ENCODE measurements around the gene LVRN. TPM values are rescaled to one million over a fixed set of nuclear protein-coding genes. Genes with fewer than 3 reads are reported as not detected.
A peak's percentile ranks its signal among the peaks of the same experiment; 100 is the strongest.

Gene LVRN
- total RNA-seq, 1 donor from 2014 or later: 0.58 TPM

DNA sequence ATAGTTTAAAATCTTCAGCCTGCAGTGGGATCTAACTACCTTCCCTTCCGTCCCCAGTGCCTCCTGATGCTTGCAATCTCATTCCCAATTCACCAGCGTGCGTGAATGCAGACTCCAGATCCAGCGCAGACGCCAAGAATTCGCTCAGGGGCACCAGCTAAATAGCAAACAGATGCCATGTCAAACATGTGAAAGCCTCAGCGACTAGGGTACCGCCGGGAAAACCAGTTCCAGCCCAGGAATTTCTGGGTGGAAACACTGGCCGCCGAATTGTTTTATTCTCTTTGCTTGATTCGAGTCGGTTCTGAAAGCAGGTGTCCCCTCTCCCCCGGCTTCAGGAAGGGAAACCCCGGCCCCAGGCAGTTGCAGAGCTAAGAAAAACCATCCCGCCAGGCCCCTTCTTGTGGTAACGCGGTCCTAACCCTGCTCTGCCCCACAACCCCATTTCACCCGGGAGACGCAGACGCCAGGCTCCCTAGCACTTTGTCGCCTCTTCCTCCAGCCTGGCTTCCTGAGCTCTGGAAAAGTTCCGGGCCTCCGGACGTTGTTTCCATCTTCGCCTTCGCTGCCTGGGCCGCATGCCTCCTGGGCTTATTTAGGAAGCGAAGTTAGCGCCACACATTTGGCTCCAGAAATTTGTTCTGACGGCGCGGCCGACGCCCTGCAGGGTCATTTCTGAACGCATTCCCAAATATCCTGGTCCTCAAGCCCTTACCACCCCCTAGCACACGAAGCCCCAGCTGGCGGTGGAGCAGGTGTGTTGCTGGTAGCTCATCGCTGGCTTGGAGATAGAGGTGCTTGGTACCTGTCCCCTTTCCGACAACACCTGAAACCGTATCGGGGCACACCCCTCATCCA is 665 bp upstream of the LVRN start:
- TF ChIP-seq, protein P1, sequence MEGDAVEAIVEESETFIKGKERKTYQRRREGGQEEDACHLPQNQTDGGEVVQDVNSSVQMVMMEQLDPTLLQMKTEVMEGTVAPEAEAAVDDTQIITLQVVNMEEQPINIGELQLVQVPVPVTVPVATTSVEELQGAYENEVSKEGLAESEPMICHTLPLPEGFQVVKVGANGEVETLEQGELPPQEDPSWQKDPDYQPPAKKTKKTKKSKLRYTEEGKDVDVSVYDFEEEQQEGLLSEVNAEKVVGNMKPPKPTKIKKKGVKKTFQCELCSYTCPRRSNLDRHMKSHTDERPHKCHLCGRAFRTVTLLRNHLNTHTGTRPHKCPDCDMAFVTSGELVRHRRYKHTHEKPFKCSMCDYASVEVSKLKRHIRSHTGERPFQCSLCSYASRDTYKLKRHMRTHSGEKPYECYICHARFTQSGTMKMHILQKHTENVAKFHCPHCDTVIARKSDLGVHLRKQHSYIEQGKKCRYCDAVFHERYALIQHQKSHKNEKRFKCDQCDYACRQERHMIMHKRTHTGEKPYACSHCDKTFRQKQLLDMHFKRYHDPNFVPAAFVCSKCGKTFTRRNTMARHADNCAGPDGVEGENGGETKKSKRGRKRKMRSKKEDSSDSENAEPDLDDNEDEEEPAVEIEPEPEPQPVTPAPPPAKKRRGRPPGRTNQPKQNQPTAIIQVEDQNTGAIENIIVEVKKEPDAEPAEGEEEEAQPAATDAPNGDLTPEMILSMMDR (conservative IDR thresholded peaks at IDR 0.05; ENCODE audit: low read depth, low read length): no peak
- peak overlapping the region; percentile 45 for H3K4me3 ChIP-seq (ENCODE audit: low read depth, low read length)
- DNase-seq (ENCODE audit: low read depth): no peak

DNA sequence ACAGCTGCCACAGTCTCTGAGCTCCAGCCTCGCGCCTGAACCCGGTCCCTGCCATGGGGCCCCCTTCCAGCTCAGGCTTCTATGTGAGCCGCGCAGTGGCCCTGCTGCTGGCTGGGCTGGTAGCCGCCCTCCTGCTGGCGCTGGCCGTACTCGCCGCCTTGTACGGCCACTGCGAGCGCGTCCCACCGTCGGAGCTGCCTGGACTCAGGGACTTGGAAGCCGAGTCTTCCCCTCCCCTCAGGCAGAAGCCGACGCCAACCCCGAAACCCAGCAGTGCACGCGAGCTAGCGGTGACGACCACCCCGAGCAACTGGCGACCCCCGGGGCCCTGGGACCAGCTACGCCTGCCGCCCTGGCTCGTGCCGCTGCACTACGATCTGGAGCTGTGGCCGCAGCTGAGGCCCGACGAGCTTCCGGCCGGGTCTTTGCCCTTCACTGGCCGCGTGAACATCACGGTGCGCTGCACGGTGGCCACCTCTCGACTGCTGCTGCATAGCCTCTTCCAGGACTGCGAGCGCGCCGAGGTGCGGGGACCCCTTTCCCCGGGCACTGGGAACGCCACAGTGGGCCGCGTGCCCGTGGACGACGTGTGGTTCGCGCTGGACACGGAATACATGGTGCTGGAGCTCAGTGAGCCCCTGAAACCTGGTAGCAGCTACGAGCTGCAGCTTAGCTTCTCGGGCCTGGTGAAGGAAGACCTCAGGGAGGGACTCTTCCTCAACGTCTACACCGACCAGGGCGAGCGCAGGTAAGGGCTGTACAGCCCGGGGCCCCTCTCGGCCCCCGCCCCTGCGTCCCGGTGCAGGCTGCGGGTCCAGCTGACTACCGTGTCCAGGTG is 509 bp downstream of the LVRN start:
- DNase-seq (ENCODE audit: low read depth): no peak
- peak overlapping the region; percentile 45 for H3K4me3 ChIP-seq (ENCODE audit: low read depth, low read length)
- TF ChIP-seq, protein P1 (conservative IDR thresholded peaks at IDR 0.05; ENCODE audit: low read depth, low read length): no peak

DNA sequence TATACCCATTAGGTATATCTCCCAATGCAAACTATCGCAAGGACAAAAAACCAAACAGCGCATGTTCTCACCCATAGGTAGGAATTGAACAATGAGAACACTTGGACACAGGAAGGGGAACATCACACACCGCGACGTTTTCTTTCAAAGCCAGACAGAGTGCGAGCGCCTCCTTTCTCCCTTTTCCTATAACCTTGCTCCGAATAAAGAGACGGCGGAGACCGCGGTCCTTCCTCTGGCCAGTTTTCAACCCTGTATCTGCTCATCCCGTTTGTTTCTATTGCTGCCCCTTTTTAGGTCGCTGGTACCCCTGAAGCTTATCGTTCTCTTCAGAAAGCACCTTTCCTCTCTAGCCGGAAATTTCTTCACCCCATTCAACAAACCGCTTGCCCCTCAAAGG is 1.3 kb downstream of the LVRN start:
- TF ChIP-seq, protein P1 (conservative IDR thresholded peaks at IDR 0.05; ENCODE audit: low read depth, low read length): no peak
- H3K4me3 ChIP-seq (ENCODE audit: low read depth, low read length): no peak overlapping the region
- DNase-seq (ENCODE audit: low read depth): no peak

DNA sequence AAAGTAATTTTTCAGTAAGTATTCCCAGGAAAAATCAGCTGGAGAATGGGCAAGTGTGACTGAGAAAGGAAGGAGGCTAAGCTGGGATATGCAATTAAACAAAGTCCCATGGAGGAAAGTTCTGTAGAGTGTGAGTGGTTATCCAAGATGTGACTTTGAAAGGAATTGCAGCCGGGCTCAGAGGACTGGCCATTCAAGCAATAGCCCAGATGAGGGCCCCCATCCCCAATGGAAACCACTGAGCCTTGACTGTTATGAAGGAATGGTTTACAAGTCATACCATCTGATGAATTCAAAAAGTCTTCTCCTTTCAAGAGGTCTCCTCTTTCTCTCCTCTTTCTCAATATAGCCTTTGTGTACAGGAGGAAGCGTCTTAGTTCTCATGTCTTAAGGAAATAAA is 6.5 kb downstream of the LVRN start:
- DNase-seq (ENCODE audit: low read depth): no peak
- H3K4me3 ChIP-seq (ENCODE audit: low read depth, low read length): no peak overlapping the region
- TF ChIP-seq, protein P1 (conservative IDR thresholded peaks at IDR 0.05; ENCODE audit: low read depth, low read length): no peak

DNA sequence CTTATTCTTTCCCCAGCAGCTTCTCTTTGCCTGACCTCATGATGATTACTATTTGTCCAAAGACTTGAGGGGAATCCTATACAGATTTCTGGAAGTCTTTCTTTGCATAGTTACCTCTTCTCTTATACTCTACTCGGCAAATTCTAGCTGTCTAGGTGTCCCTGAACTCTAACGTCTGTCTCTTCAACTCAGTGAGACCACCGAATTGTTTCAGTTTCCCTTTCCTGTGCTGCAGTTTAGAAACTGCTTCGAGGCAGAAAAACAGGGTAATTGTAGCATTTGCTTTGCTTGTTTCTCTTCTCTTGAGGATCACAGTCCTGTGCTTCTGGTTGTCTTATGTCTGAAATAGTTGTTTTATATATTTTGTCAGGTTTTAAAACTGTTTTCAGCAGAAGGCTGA is 14.8 kb downstream of the LVRN start:
- DNase-seq (ENCODE audit: low read depth): no peak
- TF ChIP-seq, protein P1 (conservative IDR thresholded peaks at IDR 0.05; ENCODE audit: low read depth, low read length): no peak
- H3K4me3 ChIP-seq (ENCODE audit: low read depth, low read length): no peak overlapping the region

DNA sequence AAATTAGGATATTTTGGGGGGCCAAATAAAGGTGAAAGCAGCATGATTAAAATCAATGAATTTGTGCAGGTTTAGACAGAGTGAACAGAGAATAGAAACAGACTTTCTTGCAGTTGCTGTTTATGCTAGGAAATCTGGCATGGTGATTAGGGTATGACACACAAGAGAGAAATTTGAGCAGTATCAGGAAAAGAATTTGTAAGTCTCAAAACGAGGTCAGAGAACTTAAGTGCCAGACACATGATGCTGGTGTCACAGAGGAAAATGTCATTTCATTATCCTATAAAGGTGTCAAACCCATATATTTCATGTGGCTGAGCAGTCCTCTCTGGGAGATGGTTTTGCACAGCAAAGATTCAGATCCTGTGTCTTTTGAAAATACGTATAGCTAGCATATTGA is 15.7 kb downstream of the LVRN start:
- TF ChIP-seq, protein P1 (conservative IDR thresholded peaks at IDR 0.05; ENCODE audit: low read depth, low read length): no peak
- DNase-seq (ENCODE audit: low read depth): peak; percentile 56
- H3K4me3 ChIP-seq (ENCODE audit: low read depth, low read length): no peak overlapping the region
